Measurements from ENCODE around the gene ASAP2. TPM values are rescaled to one million over a fixed set of nuclear protein-coding genes. Genes with fewer than 3 reads are reported as not detected.
"Not testable (repeated sequence)": the region's sequence is repeated elsewhere in the genome, so short reads cannot be mapped to it uniquely, and the experiment has no call there.

Gene ASAP2
- total RNA-seq, 1 experiment from 2014 or later: 34.8 TPM

- peak; percentile 79 for DNase-seq (ENCODE audit: low spot score)
Measured at GRCh38 chr2:9211496-9211895, 4.9 kb downstream of the ASAP2 start.

DNA sequence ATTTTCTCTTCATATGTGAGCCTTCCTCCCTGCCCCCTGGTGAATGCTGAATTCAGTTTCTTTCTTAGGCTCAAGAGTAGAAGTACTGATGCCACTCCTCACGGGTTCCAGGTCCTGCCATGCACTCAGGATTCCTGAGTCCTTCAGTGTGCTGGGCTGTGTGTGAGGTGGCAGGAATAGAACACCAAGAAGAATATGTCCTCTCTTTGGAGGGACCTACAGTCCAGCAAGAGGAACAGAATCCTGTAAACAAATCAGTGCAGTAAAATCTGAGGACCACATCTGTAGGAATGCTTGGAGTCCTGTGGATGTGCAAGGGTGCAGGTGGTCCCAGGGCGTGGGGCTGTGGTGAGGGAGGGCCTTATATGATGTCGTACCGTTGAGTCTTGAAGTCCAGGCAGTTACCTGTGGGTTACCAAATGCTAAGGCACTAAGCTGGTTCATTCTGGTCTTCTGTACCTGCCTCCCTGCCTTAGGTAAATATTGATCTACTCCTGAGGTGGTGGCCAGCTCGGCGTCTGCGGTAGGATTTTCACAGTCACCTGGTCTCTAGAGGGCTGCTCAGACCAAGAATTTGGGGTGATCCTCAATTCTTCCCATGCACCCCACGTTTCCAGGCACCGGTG is 5.5 kb downstream of the ASAP2 start:
- DNase-seq (ENCODE audit: low spot score): peak; percentile 88

GRCh38 chr2:9212661-9213411 is 6.2 kb downstream of the ASAP2 start:
- DNase-seq (ENCODE audit: low spot score): no peak

- no peak for DNase-seq (ENCODE audit: low spot score)
Measured at GRCh38 chr2:9213477-9214051, 7.0 kb downstream of the ASAP2 start.

DNA sequence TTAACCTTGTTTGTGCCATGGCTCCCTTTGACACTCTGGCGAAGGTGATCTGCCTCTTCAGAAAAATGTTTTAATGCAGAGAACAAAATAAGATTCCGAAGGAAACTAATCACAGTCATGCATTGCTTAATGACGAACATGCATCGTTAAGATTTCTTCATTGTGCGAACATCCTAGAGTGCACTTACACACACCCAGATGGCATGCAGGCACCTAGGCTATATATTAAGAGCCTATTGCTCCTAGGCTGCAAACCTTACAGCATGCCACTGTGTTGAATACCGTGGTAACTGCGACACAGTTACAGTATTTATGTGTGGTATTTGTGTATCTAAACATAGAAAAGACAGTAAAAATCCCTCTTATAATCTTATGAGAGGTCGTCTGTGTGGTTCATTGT is 8.3 kb downstream of the ASAP2 start:
- no peak for DNase-seq (ENCODE audit: low spot score)

DNA sequence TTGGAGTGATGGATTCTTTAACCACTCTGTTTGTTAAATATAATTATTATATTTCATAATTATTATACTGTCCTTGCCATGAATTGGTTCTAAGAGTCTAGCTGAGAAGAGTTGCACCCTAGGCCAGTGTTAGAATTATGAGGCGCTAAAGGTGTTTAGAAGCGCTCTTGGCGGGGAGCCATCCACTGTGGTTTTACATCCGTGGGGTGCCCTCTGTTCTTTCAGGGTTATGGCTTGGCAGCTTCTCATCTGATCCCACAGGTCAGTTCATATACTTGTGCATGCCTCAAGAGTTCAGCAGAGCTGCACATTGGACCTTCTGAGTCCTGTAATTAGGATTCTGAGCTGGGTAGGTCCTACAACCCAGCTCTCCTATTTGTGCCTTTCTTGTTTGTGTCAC is 9.1 kb downstream of the ASAP2 start:
- no peak for DNase-seq (ENCODE audit: low spot score)

DNA sequence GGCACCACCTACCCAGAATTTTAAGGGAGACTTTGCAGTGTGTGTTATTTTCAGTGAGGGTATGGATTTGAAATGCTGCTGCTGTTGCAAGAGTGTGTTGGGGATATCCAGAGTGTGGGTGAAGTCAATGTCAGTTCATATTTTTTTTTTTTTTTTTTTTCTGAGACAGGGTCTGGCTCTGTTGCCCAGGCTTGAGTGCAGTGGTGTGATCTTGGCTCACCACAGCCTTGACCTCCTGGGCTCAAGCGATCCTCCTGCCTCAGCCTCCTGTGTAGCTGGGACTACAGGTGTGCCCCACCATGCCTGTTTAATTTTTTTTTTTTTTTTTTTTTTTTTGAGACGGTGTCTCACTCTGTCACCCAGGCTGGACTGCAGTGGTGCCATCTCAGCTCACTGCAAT is 9.5 kb downstream of the ASAP2 start:
- DNase-seq (ENCODE audit: low spot score): not testable (repeated sequence)

GRCh38 chr2:9217838-9218770 is 11.5 kb downstream of the ASAP2 start:
- no peak for DNase-seq (ENCODE audit: low spot score)

DNA sequence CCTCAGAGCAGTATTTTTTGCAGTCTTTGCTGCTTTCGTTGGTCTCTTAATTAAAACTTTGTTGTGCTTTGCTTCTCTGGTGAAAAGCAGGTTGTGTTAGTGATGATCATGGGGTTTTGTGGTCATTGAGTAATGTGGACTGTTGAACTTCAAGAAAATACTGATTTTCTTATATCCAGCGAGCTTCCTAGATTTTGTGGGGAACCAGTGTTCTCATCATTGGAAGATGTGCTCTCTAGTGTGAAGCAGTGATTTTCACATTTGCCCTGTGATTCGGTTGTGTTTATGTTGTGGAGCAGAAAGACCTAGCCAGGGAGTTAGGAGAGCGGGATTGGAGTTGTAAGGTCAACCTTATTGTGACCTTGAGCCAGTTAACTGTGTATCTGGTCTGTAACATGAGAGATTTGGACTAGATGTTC is 12.4 kb downstream of the ASAP2 start:
- no peak for DNase-seq (ENCODE audit: low spot score)

- no peak for DNase-seq (ENCODE audit: low spot score)
Measured at GRCh38 chr2:9220201-9220600, 13.6 kb downstream of the ASAP2 start.

DNA sequence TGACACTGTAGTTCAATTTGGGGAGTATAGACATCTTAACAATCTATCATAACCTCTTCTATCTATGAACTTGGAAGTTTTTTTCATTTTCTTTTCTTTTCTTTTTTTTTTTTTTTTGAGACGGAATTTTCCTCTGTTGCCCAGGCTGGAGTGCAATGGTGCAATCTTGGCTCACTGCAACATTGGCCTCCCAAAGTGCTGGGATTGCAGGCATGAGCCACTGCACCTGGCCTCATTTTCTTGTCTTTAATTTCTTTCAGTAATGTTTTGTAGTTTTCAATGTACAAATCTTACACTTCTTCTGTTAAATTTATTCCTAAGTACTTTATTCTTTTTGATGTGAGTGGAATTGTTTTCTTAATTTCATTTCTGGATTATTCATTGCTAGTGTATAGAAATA is 14.6 kb downstream of the ASAP2 start:
- no peak for DNase-seq (ENCODE audit: low spot score)

- no peak for DNase-seq (ENCODE audit: low spot score)
Measured at GRCh38 chr2:9222239-9222892, 15.8 kb downstream of the ASAP2 start.

DNA sequence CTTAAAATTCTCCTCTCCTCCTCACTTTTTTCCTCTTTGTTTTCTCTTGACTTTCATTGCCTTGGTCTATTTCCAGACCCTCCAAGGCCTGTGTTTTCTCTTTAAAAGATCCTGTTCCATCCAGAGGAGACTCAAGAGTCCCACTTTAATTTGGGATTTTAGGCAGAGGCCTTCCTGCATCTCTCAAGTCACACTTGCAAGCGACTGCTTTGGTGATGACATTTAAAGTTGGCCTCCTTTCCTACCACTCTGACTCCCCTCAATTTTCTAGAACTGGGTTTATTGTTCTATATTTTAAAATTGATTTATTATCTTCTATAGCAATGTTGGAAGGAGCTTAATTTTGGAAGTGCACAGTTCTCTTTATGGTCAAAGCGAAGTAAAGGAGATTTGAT is 16.3 kb downstream of the ASAP2 start:
- no peak for DNase-seq (ENCODE audit: low spot score)

- no peak for DNase-seq (ENCODE audit: low spot score)
Measured at GRCh38 chr2:9225806-9226205, 19.2 kb downstream of the ASAP2 start.

- no peak for DNase-seq (ENCODE audit: low spot score)
Measured at GRCh38 chr2:9226458-9227380, 20.1 kb downstream of the ASAP2 start.

DNA sequence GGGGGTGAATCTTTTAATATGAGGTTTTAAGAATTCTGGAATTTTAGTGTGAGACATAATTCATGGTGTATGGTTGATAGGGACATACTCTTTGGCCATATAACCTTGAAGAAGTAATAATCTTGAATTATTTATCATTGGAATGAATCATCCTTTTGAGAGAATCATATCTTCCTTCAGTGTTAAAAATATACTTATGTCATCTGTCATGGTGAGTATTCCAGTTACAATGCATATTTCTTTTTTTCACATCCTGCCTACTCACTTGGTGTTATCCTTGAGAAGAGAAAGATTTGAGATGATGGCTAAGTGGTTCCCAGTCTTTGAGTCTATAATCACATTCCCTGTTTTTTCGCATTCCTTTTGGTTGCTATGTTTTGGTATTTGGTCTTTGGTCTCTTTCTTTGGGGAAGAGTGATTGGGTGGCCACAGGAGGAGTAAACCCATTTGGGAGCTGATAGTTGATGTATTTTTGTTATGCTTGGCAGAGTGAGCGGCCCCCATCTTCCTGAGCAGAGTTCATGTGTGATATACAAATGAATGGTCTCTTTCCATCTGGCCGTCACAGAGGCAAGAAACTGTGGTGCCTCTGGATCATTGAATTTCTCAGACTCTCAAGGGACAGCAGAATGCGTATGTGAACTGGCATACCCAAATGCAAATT is 21.6 kb downstream of the ASAP2 start:
- no peak for DNase-seq (ENCODE audit: low spot score)

- no peak for DNase-seq (ENCODE audit: low spot score)
Measured at GRCh38 chr2:9228781-9229469, 22.3 kb downstream of the ASAP2 start.

- no peak for DNase-seq (ENCODE audit: low spot score)
Measured at GRCh38 chr2:9229470-9229820, 22.8 kb downstream of the ASAP2 start.
